Rectal smooth muscle tissue (tissue), 1 donor: ENCODE measurements around the gene DVL3.
"Not testable (repeated sequence)": the region's sequence is repeated elsewhere in the genome, so short reads cannot be mapped to it uniquely, and the experiment has no call there.

Source experiments
- H3K27ac ChIP-seq: one replicate; pipeline ENCODE4 v1.7.0; 2013; ENCODE audit warnings: low read depth, low read length, inconsistent platforms
- H3K27me3 ChIP-seq: one replicate; pipeline ENCODE4 v1.7.0; 2013; ENCODE audit warnings: low read length; ENCODE audit not compliant: control insufficient read depth, insufficient read depth
- H3K36me3 ChIP-seq: one replicate; pipeline ENCODE4 v1.7.0; 2013; ENCODE audit warnings: low read length; ENCODE audit not compliant: control insufficient read depth, insufficient read depth
- H3K4me1 ChIP-seq: one replicate; pipeline ENCODE4 v1.7.0; 2013; ENCODE audit warnings: low read length; ENCODE audit not compliant: control insufficient read depth, insufficient read depth
- H3K4me3 ChIP-seq: one replicate; pipeline ENCODE4 v1.7.0; 2013; ENCODE audit warnings: low read length
- H3K9ac ChIP-seq: one replicate; pipeline ENCODE4 v1.7.0; 2013; ENCODE audit warnings: low read length

DVL3 gene

GRCh38 chr3:184140436-184140835 is 14.7 kb upstream of the DVL3 start:
- Histone ChIP-seq H3K4me3 (no peak overlapping the region), H3K27me3 (no peaks in the 10 kb centered on the region), H3K4me1 (peaks cover 6% of the 10 kb centered on the region), H3K36me3 (peaks cover 44% of the 10 kb centered on the region), H3K27ac (no peak overlapping the region), H3K9ac (no peak overlapping the region)

- Histone ChIP-seq H3K4me1 (no peaks in the 10 kb centered on the region), H3K27ac (no peak overlapping the region), H3K36me3 (peaks cover 49% of the 10 kb centered on the region), H3K4me3 (no peak overlapping the region), H3K27me3 (no peaks in the 10 kb centered on the region), H3K9ac (no peak overlapping the region)
These were observed 13.0 kb upstream of the DVL3 start for GRCh38 chr3:184142199-184142598.

GRCh38 chr3:184143327-184143726 is 11.8 kb upstream of the DVL3 start:
- H3K27me3 ChIP-seq, result no peaks in the 10 kb centered on the region
- no peak overlapping the region for H3K4me3 ChIP-seq
- H3K27ac ChIP-seq, result no peak overlapping the region
- no peaks in the 10 kb centered on the region for H3K4me1 ChIP-seq
- no peak overlapping the region for H3K9ac ChIP-seq
- peaks cover 49% of the 10 kb centered on the region for H3K36me3 ChIP-seq

- Histone ChIP-seq H3K27me3 (no peaks in the 10 kb centered on the region), H3K36me3 (peaks cover 49% of the 10 kb centered on the region), H3K9ac (no peak overlapping the region), H3K27ac (no peak overlapping the region), H3K4me3 (no peak overlapping the region), H3K4me1 (no peaks in the 10 kb centered on the region)
These were observed 10.7 kb upstream of the DVL3 start for GRCh38 chr3:184144505-184144904.

- no peak overlapping the region for H3K4me3 ChIP-seq
- H3K27me3 ChIP-seq, result no peaks in the 10 kb centered on the region
- H3K27ac ChIP-seq, result no peak overlapping the region
- H3K36me3 ChIP-seq, result peaks cover 48% of the 10 kb centered on the region
- H3K4me1 ChIP-seq, result no peaks in the 10 kb centered on the region
- H3K9ac ChIP-seq, result no peak overlapping the region
These were observed 10.1 kb upstream of the DVL3 start for GRCh38 chr3:184145111-184145524.

GRCh38 chr3:184145751-184146270 is 9.4 kb upstream of the DVL3 start:
- peaks cover 43% of the 10 kb centered on the region for H3K36me3 ChIP-seq
- H3K27ac ChIP-seq, result no peak overlapping the region
- no peaks in the 10 kb centered on the region for H3K4me1 ChIP-seq
- H3K9ac ChIP-seq, result no peak overlapping the region
- no peak overlapping the region for H3K4me3 ChIP-seq
- H3K27me3 ChIP-seq, result no peaks in the 10 kb centered on the region

- Histone ChIP-seq H3K27ac (no peak overlapping the region), H3K9ac (no peak overlapping the region), H3K27me3 (no peaks in the 10 kb centered on the region), H3K36me3 (peaks cover 27% of the 10 kb centered on the region), H3K4me3 (no peak overlapping the region), H3K4me1 (no peaks in the 10 kb centered on the region)
These were observed 7.1 kb upstream of the DVL3 start for GRCh38 chr3:184148076-184148475.

- H3K9ac ChIP-seq, result no peak overlapping the region
- no peak overlapping the region for H3K4me3 ChIP-seq
- H3K27me3 ChIP-seq, result no peaks in the 10 kb centered on the region
- no peaks in the 10 kb centered on the region for H3K4me1 ChIP-seq
- no peak overlapping the region for H3K27ac ChIP-seq
- peaks cover 16% of the 10 kb centered on the region for H3K36me3 ChIP-seq
These were observed 6.1 kb upstream of the DVL3 start for GRCh38 chr3:184149123-184149522.

GRCh38 chr3:184149770-184150169 is 5.4 kb upstream of the DVL3 start:
- not testable (repeated sequence) for H3K9ac ChIP-seq, H3K27ac ChIP-seq, H3K36me3 ChIP-seq, H3K4me1 ChIP-seq, H3K4me3 ChIP-seq, H3K27me3 ChIP-seq

- Histone ChIP-seq H3K36me3 (no peaks in the 10 kb centered on the region), H3K4me1 (peaks cover 21% of the 10 kb centered on the region), H3K4me3 (peak overlapping the region; percentile 96), H3K27me3 (no peaks in the 10 kb centered on the region), H3K9ac (peak overlapping the region; percentile 74), H3K27ac (peak overlapping the region; percentile 93)
These were observed 706 bp downstream of the DVL3 start for GRCh38 chr3:184155644-184156521.

GRCh38 chr3:184156522-184156955 is 1.4 kb downstream of the DVL3 start:
- Histone ChIP-seq H3K27me3 (no peaks in the 10 kb centered on the region), H3K36me3 (no peaks in the 10 kb centered on the region), H3K4me1 (peaks cover 22% of the 10 kb centered on the region), H3K27ac (peak overlapping the region; percentile 93), H3K4me3 (peak overlapping the region; percentile 96), H3K9ac (peak overlapping the region; percentile 74)

GRCh38 chr3:184157206-184157605 is 2.0 kb downstream of the DVL3 start:
- Histone ChIP-seq H3K36me3 (no peaks in the 10 kb centered on the region), H3K9ac (peak overlapping the region; percentile 7), H3K4me1 (peaks cover 25% of the 10 kb centered on the region), H3K4me3 (peak overlapping the region; percentile 96), H3K27ac (peak overlapping the region; percentile 93), H3K27me3 (no peaks in the 10 kb centered on the region)

- no peak overlapping the region for H3K9ac ChIP-seq
- peak overlapping the region; percentile 1 for H3K27ac ChIP-seq
- no peaks in the 10 kb centered on the region for H3K36me3 ChIP-seq
These were observed 3.2 kb downstream of the DVL3 start for GRCh38 chr3:184158404-184158803.

More at GRCh38 chr3:184158404-184158803, 3.2 kb downstream of the DVL3 start:
- no peaks in the 10 kb centered on the region for H3K27me3 ChIP-seq
- no peak overlapping the region for H3K4me3 ChIP-seq
- H3K4me1 ChIP-seq, result peaks cover 25% of the 10 kb centered on the region
